GM12878 (cell line): ENCODE data around the gene SSH3. TPM values are rescaled to one million over a fixed set of nuclear protein-coding genes. Genes with fewer than 3 reads are reported as not detected.

Experiments used
- ATAC-seq: fragments of 200-7000 bp; cut with Tn5 transposase; 3 replicates; pipeline ENCODE4 v1.9.1; 2020; ENCODE audit warnings: mild to moderate bottlenecking, moderate library complexity
- BruUV-seq: library from RNA; stranded (reverse); fragments of 400-500 nt; replicated peaks from 2 replicates; lab custom pipeline; 2021; lab: Mats Ljungman, UMichigan
- CTCF ChIA-PET: fragments of 300-600 bp; sonication (Branson Sonifier 250); formaldehyde crosslinking; extraction: SDS; loops from one replicate; lab custom pipeline; 2021; ENCODE audit warnings: inconsistent platforms; lab: Yijun Ruan, JAX
- POLR2A ChIA-PET: fragments of 350-600 bp; formaldehyde crosslinking; extraction: SDS; loops from one replicate; lab custom pipeline; 2021; ENCODE audit warnings: inconsistent platforms; lab: Charles Lee
- RAD21 ChIA-PET: fragments of 300-600 bp; sonication (Branson Sonifier 250); formaldehyde crosslinking; loops from one replicate; lab custom pipeline; 2023; ENCODE audit warnings: antibody characterized with exemption; ENCODE audit not compliant: unreplicated experiment; lab: Charles Lee
- SMC1A ChIA-PET: fragments of 300-600 bp; sonication (Branson Sonifier 250); formaldehyde crosslinking; loops from one replicate; lab custom pipeline; 2023; ENCODE audit not compliant: unreplicated experiment, uncharacterized antibody; lab: Charles Lee
- DNase-seq: peaks from one replicate; pipeline ENCODE4 v3.0.0-alpha.2; 2011; ENCODE audit warnings: low read depth, low spot score
- FAIRE-seq: peaks from 3 replicates; lab custom pipeline; 2011; peaks lifted over from hg19 to GRCh38; lab: Jason Lieb, UNC
- H2AFZ ChIP-seq: 2 replicates; pipeline ENCODE4 v1.6.0; 2011; ENCODE audit warnings: low read depth, low read length, control low read depth; ENCODE audit not compliant: control insufficient read depth
- H3K27ac ChIP-seq: 2 replicates; pipeline ENCODE4 v1.5.1; 2011; ENCODE audit warnings: control low read depth; ENCODE audit not compliant: control insufficient read depth, insufficient read depth
- H3K27me3 ChIP-seq, 2 experiments: replicated peaks in 1 of 2; 2 replicates each; pipeline versions ENCODE4 v1.6.0 to v1.6.1; 2011; ENCODE audit warnings: low read length in 1 of 2; ENCODE audit not compliant: control insufficient read depth in 2 of 2, insufficient read depth in 2 of 2
- H3K36me3 ChIP-seq, 2 experiments: 2 replicates each; pipeline ENCODE4 v1.5.1; 2011; ENCODE audit warnings: low read length in 1 of 2; ENCODE audit not compliant: control insufficient read depth in 2 of 2, insufficient read depth in 2 of 2
- H3K4me1 ChIP-seq: 2 replicates; pipeline ENCODE4 v1.6.1; 2011; ENCODE audit warnings: mild to moderate bottlenecking, low read length, moderate library complexity, mixed read lengths; ENCODE audit not compliant: control insufficient read depth, insufficient read depth
- H3K4me2 ChIP-seq: 2 replicates; pipeline ENCODE4 v1.6.0; 2011; ENCODE audit warnings: control low read depth; ENCODE audit not compliant: control insufficient read depth, insufficient read depth
- H3K4me3 ChIP-seq: fragments of 200-600 bp; sonication (generic); 2 replicates; pipeline ENCODE4 v1.5.1; 2016
- H3K79me2 ChIP-seq: 2 replicates; pipeline ENCODE4 v1.6.0; 2011; ENCODE audit warnings: low read length; ENCODE audit not compliant: control insufficient read depth, insufficient read depth
- H3K9ac ChIP-seq: 2 replicates; pipeline ENCODE4 v1.8.0; 2011; ENCODE audit warnings: low read length, control low read depth, mixed read lengths; ENCODE audit not compliant: control insufficient read depth, insufficient read depth
- H3K9me3 ChIP-seq: replicated peaks from 3 replicates; pipeline ENCODE4 v1.5.1; 2011; ENCODE audit warnings: mild to moderate bottlenecking, low read length; ENCODE audit not compliant: control insufficient read depth, insufficient read depth
- H4K20me1 ChIP-seq: 2 replicates; pipeline ENCODE4 v1.6.0; 2011; ENCODE audit not compliant: control insufficient read depth, insufficient read depth
- BHLHE40 ChIP-seq, 2 experiments: fragments of 450-650 bp in 1 of 2; IDR thresholded peaks; 2 replicates each; pipeline ENCODE4 v1.6.1; 2011 to 2017; ENCODE audit warnings: low read depth in 2 of 2, borderline replicate concordance in 1 of 2, improper control_type of control experiment in 1 of 2, low read length in 1 of 2, mild to moderate bottlenecking in 1 of 2
- CHD4 ChIP-seq: fragments of 200-600 bp; sonication (generic); IDR thresholded peaks from 2 replicates; pipeline ENCODE4 v1.6.1; 2016; ENCODE audit warnings: mild to moderate bottlenecking
- ESRRA ChIP-seq: IDR thresholded peaks from 2 replicates; pipeline ENCODE4 v1.6.1; 2012; ENCODE audit warnings: mild to moderate bottlenecking, low read length, improper control_type of control experiment
- GABPA ChIP-seq: IDR thresholded peaks from 2 replicates; pipeline ENCODE4 v1.6.1; 2014; ENCODE audit warnings: antibody characterized with exemption, low read depth, mild to moderate bottlenecking, inconsistent platforms
- HCFC1 ChIP-seq: fragments of 150-350 bp; IDR thresholded peaks from 2 replicates; pipeline ENCODE4 v1.6.1; 2014; ENCODE audit warnings: low read length
- HDAC2 ChIP-seq: fragments of 200-600 bp; sonication (generic); IDR thresholded peaks from 2 replicates; pipeline ENCODE4 v1.6.1; 2017
- KAT2A ChIP-seq: conservative IDR thresholded peaks from 2 replicates; pipeline ENCODE4 v1.6.1; 2011; ENCODE audit warnings: low read depth, low read length; ENCODE audit not compliant: control insufficient read depth
- MYB ChIP-seq: fragments of 150-350 bp; IDR thresholded peaks from 2 replicates; pipeline ENCODE4 v1.6.1; 2014; ENCODE audit warnings: mild to moderate bottlenecking, low read depth, low read length, borderline replicate concordance
- NR2C1 ChIP-seq: fragments of 450-650 bp; IDR thresholded peaks from 2 replicates; pipeline ENCODE4 v1.6.1; 2017; ENCODE audit warnings: antibody characterized with exemption, mild to moderate bottlenecking, moderate library complexity
- POLR2A ChIP-seq: IDR thresholded peaks from 2 replicates; pipeline ENCODE4 v1.6.1; 2011; ENCODE audit warnings: low read depth, mild to moderate bottlenecking, low read length
- RB1 ChIP-seq: fragments of 450-650 bp; formaldehyde crosslinking; IDR thresholded peaks from 2 replicates; pipeline ENCODE4 v1.6.1; 2017; ENCODE audit warnings: mild to moderate bottlenecking, borderline replicate concordance
- RELA ChIP-seq: fragments of 450-650 bp; IDR thresholded peaks from 2 replicates; pipeline ENCODE4 v1.8.0; 2014; ENCODE audit warnings: borderline replicate concordance; ENCODE audit not compliant: partially characterized antibody
- STAT3 ChIP-seq: IDR thresholded peaks from 2 replicates; pipeline ENCODE4 v1.6.1; 2011; ENCODE audit warnings: low read depth, low read length, improper control_type of control experiment
- TCF7 ChIP-seq: IDR thresholded peaks from 2 replicates; pipeline ENCODE4 v1.6.1; 2014; ENCODE audit warnings: antibody characterized with exemption, borderline replicate concordance
- WGBS: methylation state at CpG from one replicate; pipeline ENCODE4 v1.1.6; 2016; ENCODE audit warnings: low lambda C conversion rate; ENCODE audit not compliant: insufficient replicate concordance, insufficient coverage; ENCODE audit errors: missing lambda C conversion rate; 5-methylcytosine and 5-hydroxymethylcytosine counted together
- in situ Hi-C: fragments of 300-500 bp; cut with MboI; formaldehyde crosslinking; loops from 9 replicates; pipeline ENCODE4 v1.14.3; 2018; ENCODE audit warnings: mixed read lengths
- intact Hi-C: fragments of 100-400 bp; cut with micrococcal nuclease; formaldehyde crosslinking; loops from one replicate; pipeline ENCODE4 v1.14.2; 2022; ENCODE audit not compliant: unreplicated experiment
- polyA plus RNA-seq, 11 experiments: library from polyadenylated mRNA; depleted of rRNA in 4 of 11; unstranded in 6 of 11; stranded (reverse) in 5 of 11; fragments of >200 nt; fragmentation: Nextera tagmentation in 4 of 11; fragmentation: Illumina TruSeq in 1 of 11; extraction: Ambion mirVana in 4 of 11; extraction: Trizol in 1 of 11; gene quantifications; 1 replicate in 1 of 11; 2 replicates in 10 of 11; pipeline versions ENCODE4 v1.2.1 to v1.2.3, GENCODE V29; 2011 to 2016; ENCODE audit warnings: inconsistent platforms in 2 of 11, missing spikeins in 2 of 11, low read depth in 1 of 11
- total RNA-seq, 4 experiments: library from RNA; depleted of rRNA in 3 of 4; stranded (reverse); fragments of >200 nt in 3 of 4; fragmentation: Illumina TruSeq in 1 of 4; extraction: Trizol in 1 of 4; gene quantifications; 2 replicates each; pipeline versions ENCODE4 v1.2.1 to v1.2.3, GENCODE V29; 2013 to 2021
- TF ChIP-seq, protein P1 (sequence below): IDR thresholded peaks from 2 replicates; pipeline ENCODE4 v1.6.1; 2012; ENCODE audit warnings: low read depth, low read length, improper control_type of control experiment
- TF ChIP-seq, protein P2 (sequence below): IDR thresholded peaks from 2 replicates; pipeline ENCODE4 v1.6.1; 2012; ENCODE audit warnings: low read depth, low read length, improper control_type of control experiment
- TF ChIP-seq, protein P3 (sequence below): fragments of 450-650 bp; IDR thresholded peaks from 2 replicates; pipeline ENCODE4 v1.6.1; 2014; ENCODE audit warnings: mild to moderate bottlenecking
- TF ChIP-seq, protein P4 (sequence below): fragments of 450-650 bp; IDR thresholded peaks from 2 replicates; pipeline ENCODE4 v1.6.1; 2017; ENCODE audit warnings: borderline replicate concordance

The SSH3 gene
- total and polyA plus RNA-seq, 10 of the 15 experiments (the other 5 are each of a cell fraction or from before 2014, with no cell fraction given) = 0.05 to 0.83 (median 0.28) TPM; not detected in 3

DNA sequence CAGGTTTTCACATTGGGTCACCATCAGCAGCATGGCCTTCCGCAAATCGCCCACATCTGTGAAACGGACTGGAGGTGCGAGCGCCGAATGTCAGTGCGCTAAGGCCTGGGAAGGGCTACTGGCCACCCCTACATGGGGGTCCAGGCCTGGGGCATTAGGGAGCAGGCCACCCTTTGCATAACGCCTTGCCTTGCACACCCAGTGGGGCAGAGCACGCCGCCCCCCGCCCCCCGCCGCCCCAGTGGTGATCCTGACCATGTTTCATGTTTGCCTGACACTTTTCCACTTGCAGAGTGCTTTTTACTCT is 34.4 kb upstream of the SSH3 start:
- Histone ChIP-seq H3K9me3 (no peaks in the 10 kb centered on the region), H4K20me1 (no peaks in the 10 kb centered on the region), H3K27ac (peak overlapping the region; percentile 98), H3K4me2 (peak overlapping the region; percentile 100), H3K79me2 (peaks cover 78% of the 10 kb centered on the region), H3K4me1 (peaks cover 58% of the 10 kb centered on the region), H3K27me3 (no peaks in the 10 kb centered on the region), H2AFZ (no peak overlapping the region)
- BruUV-seq = no TSS peak
- FAIRE-seq = no peak
- ChIA-PET POLR2A (interaction anchor here (1.3 to 4.8 kb wide), 6 partner anchors 8 to 133 kb away, joined by 3 to 46 read pairs (median 20); partner anchors contain the start of genes ANKRD13D, POLD4 and PPP1CA), RAD21 (interaction anchor here (0.6 to 6.6 kb wide), 3 partner anchors 9 to 263 kb away, joined by 3 to 33 read pairs (median 6); no protein-coding TSS in a partner anchor), CTCF (interaction anchor here (1.0 to 4.9 kb wide), 6 partner anchors 8 to 88 kb away, joined by 5 to 31 read pairs (median 14); partner anchors contain the start of genes ANKRD13D and POLD4)
- 2% methylated on average over 13 of the region's 13 CpGs for WGBS
- in situ Hi-C loops = no loop called here
- no peak for ATAC-seq
- DNase-seq = no peak
- TF ChIP-seq, protein P1, sequence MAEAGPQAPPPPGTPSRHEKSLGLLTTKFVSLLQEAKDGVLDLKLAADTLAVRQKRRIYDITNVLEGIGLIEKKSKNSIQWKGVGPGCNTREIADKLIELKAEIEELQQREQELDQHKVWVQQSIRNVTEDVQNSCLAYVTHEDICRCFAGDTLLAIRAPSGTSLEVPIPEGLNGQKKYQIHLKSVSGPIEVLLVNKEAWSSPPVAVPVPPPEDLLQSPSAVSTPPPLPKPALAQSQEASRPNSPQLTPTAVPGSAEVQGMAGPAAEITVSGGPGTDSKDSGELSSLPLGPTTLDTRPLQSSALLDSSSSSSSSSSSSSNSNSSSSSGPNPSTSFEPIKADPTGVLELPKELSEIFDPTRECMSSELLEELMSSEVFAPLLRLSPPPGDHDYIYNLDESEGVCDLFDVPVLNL = no peak
- TF ChIP-seq RB1 = no peak
- no peak for TF ChIP-seq BHLHE40 (IDR thresholded peaks at IDR 0.05; ENCODE audit: borderline replicate concordance in 1 of 2, low read depth in 2 of 2, low read length in 1 of 2)
- TF ChIP-seq, protein P2, sequence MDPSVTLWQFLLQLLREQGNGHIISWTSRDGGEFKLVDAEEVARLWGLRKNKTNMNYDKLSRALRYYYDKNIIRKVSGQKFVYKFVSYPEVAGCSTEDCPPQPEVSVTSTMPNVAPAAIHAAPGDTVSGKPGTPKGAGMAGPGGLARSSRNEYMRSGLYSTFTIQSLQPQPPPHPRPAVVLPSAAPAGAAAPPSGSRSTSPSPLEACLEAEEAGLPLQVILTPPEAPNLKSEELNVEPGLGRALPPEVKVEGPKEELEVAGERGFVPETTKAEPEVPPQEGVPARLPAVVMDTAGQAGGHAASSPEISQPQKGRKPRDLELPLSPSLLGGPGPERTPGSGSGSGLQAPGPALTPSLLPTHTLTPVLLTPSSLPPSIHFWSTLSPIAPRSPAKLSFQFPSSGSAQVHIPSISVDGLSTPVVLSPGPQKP = no peak
- TF ChIP-seq NR2C1 = no peak
- no peak for TF ChIP-seq KAT2A
- no peak for TF ChIP-seq CHD4
- TF ChIP-seq TCF7 = no peak
- TF ChIP-seq POLR2A = no peak
- no peak for TF ChIP-seq RELA
- TF ChIP-seq, protein P3, sequence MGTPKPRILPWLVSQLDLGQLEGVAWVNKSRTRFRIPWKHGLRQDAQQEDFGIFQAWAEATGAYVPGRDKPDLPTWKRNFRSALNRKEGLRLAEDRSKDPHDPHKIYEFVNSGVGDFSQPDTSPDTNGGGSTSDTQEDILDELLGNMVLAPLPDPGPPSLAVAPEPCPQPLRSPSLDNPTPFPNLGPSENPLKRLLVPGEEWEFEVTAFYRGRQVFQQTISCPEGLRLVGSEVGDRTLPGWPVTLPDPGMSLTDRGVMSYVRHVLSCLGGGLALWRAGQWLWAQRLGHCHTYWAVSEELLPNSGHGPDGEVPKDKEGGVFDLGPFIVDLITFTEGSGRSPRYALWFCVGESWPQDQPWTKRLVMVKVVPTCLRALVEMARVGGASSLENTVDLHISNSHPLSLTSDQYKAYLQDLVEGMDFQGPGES = no peak
- TF ChIP-seq, protein P4, sequence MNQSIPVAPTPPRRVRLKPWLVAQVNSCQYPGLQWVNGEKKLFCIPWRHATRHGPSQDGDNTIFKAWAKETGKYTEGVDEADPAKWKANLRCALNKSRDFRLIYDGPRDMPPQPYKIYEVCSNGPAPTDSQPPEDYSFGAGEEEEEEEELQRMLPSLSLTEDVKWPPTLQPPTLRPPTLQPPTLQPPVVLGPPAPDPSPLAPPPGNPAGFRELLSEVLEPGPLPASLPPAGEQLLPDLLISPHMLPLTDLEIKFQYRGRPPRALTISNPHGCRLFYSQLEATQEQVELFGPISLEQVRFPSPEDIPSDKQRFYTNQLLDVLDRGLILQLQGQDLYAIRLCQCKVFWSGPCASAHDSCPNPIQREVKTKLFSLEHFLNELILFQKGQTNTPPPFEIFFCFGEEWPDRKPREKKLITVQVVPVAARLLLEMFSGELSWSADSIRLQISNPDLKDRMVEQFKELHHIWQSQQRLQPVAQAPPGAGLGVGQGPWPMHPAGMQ = no peak
- TF ChIP-seq GABPA = no peak
- no peak for TF ChIP-seq STAT3
- no peak for TF ChIP-seq HDAC2
- no peak for TF ChIP-seq ESRRA
- TF ChIP-seq MYB = no peak
- TF ChIP-seq HCFC1 = no peak
- TF ChIP-seq, all 136 proteins: peak for 0
- Histone ChIP-seq H3K36me3 (peaks cover 5 to 6% of the 10 kb centered on the region in 2 experiments; a peak in 3 of 4 replicates), H3K9ac (peak overlapping the region; percentile 77), H3K4me3 (peak overlapping the region; percentile 81)
- SMC1A ChIA-PET = interaction anchor here (0.6 to 6.1 kb wide), 4 partner anchors 19 to 105 kb away, joined by 3 to 35 read pairs (median 4); partner anchors contain the start of gene ANKRD13D
- intact Hi-C loops = loop anchor here (1.0 to 10.0 kb wide), 4 partner anchors 8 to 216 kb away; partner anchors contain the start of gene AIP
